M059J (cell line): Measurements from ENCODE around the gene KCNE4. TPM values are rescaled to one million over a fixed set of nuclear protein-coding genes. Genes with fewer than 3 reads are reported as not detected.

ENCODE experiments used
- DNase-seq: peaks from one replicate; pipeline ENCODE4 v3.0.0-alpha.2; 2012; ENCODE audit warnings: low read depth
- total RNA-seq: library from RNA; depleted of rRNA; stranded (reverse); fragments of >200 nt; shearing (Covaris generic); gene quantifications from 2 replicates; pipeline ENCODE4 v1.2.3, GENCODE V29; 2014

The KCNE4 gene
- total RNA-seq, 1 experiment from 2014 or later, result 14.5 TPM

GRCh38 chr2:223040527-223040926 is 11.5 kb upstream of the KCNE4 start:
- DNase-seq, result no peak

DNA sequence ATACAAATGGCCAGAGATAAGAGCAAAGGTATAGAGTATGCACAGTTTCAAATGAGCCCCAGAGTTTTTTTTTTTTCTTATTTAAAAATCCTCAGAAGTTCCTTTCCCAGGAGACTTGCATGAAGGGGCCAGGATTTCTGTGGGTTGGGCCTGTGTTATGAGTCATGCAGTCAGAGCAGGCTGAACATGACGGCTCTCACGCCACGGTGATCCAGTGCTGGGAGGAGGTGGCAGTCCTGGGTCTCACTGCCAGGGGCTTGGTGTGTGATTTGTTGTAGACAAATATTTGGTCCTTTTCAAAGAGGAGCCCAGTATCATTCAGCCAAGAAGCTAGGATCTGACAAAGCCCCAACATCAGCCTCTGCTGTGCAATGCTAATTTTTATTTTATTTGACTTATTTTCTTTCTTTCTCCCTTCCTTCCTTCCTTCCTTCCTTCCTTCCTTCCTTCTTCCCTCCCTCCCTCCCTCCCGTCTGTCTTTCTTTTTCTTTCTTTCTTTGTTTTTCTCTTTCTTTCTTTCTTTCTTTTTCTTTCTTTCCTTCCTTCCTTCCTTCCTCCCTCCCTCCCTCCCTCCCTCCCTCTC is 10.4 kb upstream of the KCNE4 start:
- DNase-seq, result peak; percentile 97

GRCh38 chr2:223042284-223042683 is 9.7 kb upstream of the KCNE4 start:
- DNase-seq, result no peak

DNA sequence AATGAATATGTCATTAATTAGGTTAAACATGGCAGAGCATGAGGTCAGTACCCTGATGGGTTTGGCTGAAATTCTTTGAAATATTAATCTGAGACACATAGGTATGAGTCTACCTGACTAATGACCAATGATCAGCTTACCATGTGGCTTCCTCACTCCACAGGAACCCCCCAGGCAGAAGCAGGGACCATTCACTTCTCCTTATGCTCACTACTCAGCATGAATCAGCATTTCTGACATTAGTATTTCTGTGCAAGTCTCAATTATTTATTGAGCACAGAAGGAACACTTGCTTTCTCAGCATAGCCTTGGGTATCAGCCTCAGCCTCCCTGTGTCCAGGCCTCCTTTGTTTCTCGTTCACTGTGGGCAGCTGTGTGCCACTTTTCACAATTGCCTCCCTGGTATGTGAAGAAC is 9.3 kb upstream of the KCNE4 start:
- DNase-seq, result peak; percentile 68

GRCh38 chr2:223043164-223043941 is 8.6 kb upstream of the KCNE4 start:
- no peak for DNase-seq

DNA sequence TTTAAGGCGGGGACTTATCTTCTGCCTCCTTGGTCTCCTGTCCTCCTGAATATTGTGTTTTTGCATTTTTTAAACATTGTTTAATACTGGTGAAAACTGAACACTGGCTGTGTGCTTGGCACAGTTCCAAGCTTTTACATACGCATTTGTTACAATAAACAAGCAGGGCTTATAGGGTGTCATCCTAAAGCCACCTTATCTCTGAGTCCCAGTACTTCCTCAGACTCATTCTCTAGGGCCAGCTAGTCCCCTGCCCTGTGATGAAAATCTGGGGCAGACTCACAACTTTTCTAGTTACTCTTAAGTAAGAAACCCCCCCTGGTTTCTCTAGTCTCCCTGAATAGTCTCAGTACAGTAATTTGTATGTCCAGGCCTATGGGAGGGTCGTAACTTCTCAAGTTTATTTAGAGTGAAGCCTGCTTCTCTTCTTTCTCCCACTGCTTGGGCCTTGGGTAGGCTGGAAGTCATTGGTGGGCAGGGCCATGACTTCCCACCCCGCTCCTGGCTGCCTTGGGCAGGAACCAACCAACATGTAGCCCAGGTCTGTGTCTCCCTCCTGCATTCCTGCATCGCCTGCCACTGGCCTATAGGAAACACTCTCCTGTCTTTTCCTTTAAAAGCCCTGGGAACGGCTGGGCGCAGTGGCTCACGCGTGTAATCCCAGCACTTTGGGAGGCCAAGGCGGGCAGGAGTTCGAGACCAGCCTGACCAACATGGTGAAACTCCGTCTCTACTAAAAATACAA is 7.7 kb upstream of the KCNE4 start:
- DNase-seq, result no peak

DNA sequence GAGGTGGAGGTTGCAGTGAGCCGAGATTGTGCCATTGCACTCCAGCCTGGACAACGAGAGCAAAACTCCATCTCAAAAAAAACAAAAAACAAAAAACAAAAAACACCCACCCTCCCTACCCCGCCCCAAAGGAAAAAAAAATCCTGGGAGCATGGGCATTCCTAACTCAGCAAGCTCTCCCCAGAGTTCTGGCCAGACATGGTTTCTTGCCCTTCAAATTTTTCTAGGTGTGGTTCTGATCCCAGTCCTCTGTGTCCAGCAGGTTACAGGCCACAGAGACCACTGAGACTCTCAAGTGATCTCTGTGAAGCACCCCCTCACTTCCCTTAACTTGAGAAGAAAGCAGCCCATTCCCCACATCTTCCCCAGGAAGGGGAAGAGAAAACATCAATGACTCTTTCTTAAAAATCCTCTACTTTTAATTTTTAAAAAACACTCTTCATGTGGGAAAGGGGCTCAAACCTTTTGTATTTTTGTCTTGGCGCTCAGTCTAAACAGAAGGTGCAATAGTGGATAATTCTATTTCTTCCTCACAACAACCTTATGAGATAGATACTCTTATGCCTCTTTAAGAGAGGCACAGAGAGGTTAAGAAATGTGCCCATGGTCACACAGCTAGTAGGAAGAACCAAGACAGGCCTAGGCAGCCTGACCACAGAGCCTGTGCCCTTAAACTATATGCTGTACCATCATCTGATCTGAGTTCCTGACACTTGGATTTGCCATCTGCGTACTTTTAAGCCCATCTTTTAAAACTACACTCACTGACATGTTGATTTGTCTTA is 6.9 kb upstream of the KCNE4 start:
- no peak for DNase-seq

GRCh38 chr2:223046470-223047040 is 5.4 kb upstream of the KCNE4 start:
- no peak for DNase-seq

- DNase-seq, result peak; percentile 83
Observed at GRCh38 chr2:223047260-223047761, 4.7 kb upstream of the KCNE4 start.

DNA sequence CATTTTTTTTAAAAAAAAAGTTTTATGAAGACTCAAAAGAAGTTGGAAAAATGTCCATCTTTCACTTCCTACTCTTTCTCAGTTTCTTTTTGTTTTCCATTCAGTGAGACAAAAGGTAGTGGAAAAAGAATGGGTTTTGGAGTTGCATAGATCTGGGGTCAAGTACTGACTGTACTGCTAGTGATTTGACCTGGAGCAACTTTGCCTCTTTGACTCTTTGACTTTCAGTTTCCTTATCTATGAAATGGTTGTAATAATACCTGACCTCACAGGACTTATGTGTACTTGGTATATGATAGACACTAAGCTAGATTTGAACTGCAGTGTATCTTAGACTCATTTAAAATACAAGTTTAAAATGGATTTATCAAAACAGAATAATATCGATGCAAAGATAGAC is 3.5 kb upstream of the KCNE4 start:
- DNase-seq, result no peak

DNA sequence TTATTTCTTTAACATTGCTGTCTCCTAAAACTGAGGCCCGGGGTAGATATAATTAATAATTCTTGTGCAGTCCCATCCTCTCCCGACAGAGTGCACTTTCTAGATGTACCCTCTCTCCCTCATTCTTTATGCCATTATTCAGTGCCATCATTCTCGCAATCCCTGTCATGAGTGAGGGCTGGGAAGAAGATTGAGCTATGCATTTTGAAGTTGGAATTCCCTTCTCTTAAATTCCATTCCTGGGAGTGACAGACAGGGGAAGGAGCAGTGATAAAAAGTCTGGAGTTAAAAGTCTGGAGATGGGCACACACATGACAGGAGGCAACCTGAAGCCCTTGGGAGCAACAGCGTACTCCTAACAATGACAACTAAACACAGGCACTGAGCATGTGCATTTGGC is 2.6 kb upstream of the KCNE4 start:
- no peak for DNase-seq

GRCh38 chr2:223050188-223050587 is 1.8 kb upstream of the KCNE4 start:
- DNase-seq, result no peak

GRCh38 chr2:223050900-223051504 is 988 bp upstream of the KCNE4 start:
- DNase-seq, result peak; percentile 63

- DNase-seq, result no peak
Observed at GRCh38 chr2:223052548-223053483, 826 bp downstream of the KCNE4 start.

- no peak for DNase-seq
Observed at GRCh38 chr2:223053484-223054192, 1.6 kb downstream of the KCNE4 start.

GRCh38 chr2:223054193-223054781 is 2.3 kb downstream of the KCNE4 start:
- peak; percentile 82 for DNase-seq

DNA sequence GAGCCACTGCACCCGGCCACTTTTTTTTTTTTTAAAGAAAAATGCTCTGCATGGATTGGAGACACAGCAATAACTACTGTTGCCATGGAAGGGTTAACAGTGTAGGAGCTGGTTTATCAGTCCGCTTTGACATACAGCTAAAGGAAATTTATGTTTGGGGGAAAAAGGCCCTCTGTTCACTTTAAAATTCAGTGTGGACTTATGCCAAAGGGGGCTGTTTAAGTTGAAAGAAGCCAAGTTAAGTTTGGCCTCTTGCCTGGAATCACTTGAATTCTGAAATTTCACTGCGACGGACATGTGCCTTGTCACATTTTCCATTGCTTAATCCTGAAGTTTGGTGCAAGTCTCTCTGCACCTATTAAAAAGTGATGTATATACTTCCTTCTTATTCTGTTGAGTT is 3.1 kb downstream of the KCNE4 start:
- DNase-seq, result peak; percentile 79

DNA sequence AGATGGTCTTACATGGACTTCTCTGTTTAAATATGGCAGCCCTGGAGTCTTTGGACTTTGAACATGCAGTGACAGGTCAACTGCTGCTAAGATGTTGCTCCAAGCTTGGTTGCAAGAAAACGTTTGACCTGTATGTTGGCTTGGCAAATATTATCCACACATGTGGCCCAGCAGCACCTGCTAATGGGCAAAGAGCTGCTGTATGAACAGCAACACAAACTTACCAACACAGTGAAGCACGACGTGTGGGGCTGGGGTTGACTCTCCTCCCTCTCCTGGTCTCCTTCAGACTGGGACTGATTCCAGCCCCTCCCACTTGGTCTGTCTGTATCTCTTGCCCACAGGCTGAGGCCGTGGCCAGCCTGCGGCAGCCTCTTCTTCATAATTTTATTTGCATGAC is 3.8 kb downstream of the KCNE4 start:
- peak; percentile 76 for DNase-seq
